Measurements from ENCODE around the gene RAB15. TPM values are rescaled to one million over a fixed set of nuclear protein-coding genes. Genes with fewer than 3 reads are reported as not detected.

Gene RAB15
- total RNA-seq, 1 donor from 2014 or later, result 13.8 TPM

DNA sequence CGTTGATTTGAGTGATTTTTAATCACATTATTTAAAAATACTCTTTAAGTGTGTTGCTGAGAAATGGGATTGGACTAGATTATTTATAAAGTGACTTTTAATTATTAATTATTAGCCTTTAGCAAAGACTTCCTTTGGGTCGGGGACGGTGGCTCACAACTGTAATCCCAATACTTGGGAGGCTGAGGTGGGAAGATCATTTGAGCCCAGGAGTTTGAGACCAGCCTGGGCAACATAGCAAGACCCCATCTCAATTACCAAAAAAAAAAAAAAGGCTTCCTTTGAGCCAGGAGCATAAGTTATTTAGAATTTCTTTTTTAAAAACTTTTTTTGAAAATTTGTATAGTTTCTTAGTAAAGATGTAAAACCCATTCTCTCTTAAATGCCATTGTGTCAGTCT lies 49.1 kb downstream of the RAB15 start:
- TF ChIP-seq, protein P1, sequence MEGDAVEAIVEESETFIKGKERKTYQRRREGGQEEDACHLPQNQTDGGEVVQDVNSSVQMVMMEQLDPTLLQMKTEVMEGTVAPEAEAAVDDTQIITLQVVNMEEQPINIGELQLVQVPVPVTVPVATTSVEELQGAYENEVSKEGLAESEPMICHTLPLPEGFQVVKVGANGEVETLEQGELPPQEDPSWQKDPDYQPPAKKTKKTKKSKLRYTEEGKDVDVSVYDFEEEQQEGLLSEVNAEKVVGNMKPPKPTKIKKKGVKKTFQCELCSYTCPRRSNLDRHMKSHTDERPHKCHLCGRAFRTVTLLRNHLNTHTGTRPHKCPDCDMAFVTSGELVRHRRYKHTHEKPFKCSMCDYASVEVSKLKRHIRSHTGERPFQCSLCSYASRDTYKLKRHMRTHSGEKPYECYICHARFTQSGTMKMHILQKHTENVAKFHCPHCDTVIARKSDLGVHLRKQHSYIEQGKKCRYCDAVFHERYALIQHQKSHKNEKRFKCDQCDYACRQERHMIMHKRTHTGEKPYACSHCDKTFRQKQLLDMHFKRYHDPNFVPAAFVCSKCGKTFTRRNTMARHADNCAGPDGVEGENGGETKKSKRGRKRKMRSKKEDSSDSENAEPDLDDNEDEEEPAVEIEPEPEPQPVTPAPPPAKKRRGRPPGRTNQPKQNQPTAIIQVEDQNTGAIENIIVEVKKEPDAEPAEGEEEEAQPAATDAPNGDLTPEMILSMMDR (IDR thresholded peaks at IDR 0.05), result no peak
- H3K27ac ChIP-seq, result no peak overlapping the region
- intact Hi-C loops (cut with DNase I), result no loop called here
- H3K27me3 ChIP-seq (ENCODE audit: low read depth), result no peaks in the 10 kb centered on the region
- H3K4me3 ChIP-seq, result no peak overlapping the region
- peaks cover 37% of the 10 kb centered on the region for H3K36me3 ChIP-seq
- ATAC-seq (no peak), DNase-seq (no peak)
- H3K9me3 ChIP-seq, result no peaks in the 10 kb centered on the region
- H3K4me1 ChIP-seq, result peaks cover 25% of the 10 kb centered on the region

DNA sequence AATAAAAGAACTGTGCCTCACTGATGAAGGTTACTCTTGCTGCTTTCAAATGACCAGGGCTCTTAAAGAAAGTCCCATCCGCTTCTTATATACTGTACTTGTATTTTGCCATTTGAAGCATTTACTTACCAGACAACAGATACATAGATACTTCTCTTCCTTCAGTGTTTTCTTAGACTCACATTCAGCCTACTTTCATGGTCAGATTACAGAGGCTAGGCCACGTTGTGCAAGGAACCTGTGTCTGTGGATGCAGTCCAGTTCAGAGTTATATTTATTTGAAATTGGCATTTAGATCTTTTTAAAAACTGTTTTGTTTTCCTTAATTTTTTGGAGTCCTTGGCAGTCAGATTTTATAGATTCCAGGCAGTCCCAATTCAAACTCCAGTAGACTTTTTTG lies 51.7 kb downstream of the RAB15 start:
- ATAC-seq, result no peak
- intact Hi-C loops (cut with DNase I), result no loop called here
- Histone ChIP-seq H3K27me3 (ENCODE audit: low read depth) (no peaks in the 10 kb centered on the region), H3K27ac (no peak overlapping the region), H3K4me3 (no peak overlapping the region), H3K4me1 (peaks cover 48% of the 10 kb centered on the region), H3K9me3 (no peaks in the 10 kb centered on the region), H3K36me3 (peaks cover 18% of the 10 kb centered on the region)
- no peak for DNase-seq
- TF ChIP-seq, protein P1 (IDR thresholded peaks at IDR 0.05), result no peak

DNA sequence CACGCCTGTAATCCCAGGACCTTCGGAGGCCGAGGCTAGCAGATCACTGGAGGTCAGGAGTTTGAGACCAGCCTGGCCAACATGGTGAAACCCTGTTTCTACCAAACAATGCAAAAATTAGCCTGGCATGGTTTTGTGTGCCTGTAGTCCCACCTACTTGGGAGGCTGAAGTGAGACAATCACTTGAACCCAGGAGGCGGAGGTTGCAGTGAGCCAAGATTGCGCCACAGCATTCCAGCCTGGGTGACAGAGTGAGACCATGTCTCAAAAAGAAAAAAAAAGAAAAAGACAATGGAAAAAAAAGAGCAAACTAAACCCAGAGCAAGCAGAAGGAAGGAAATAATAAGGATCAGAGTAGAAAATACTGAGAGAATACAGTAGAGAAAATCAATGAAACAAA lies 52.5 kb downstream of the RAB15 start:
- DNase-seq, result peak; percentile 58
- H3K4me3 ChIP-seq, result no peak overlapping the region
- ATAC-seq, result peak in 1 of 2 donors; percentile 63
- intact Hi-C loops (cut with DNase I), result no loop called here
- peaks cover 10% of the 10 kb centered on the region for H3K36me3 ChIP-seq
- no peak overlapping the region for H3K27ac ChIP-seq
- TF ChIP-seq, protein P1 (IDR thresholded peaks at IDR 0.05), result no peak
- no peaks in the 10 kb centered on the region for H3K9me3 ChIP-seq
- H3K4me1 ChIP-seq, result peaks cover 53% of the 10 kb centered on the region
- no peaks in the 10 kb centered on the region for H3K27me3 ChIP-seq (ENCODE audit: low read depth)

GRCh38 chr14:64919215-64919614 lies 52.9 kb downstream of the RAB15 start:
- no peak overlapping the region for H3K27ac ChIP-seq
- peaks cover 6% of the 10 kb centered on the region for H3K36me3 ChIP-seq
- intact Hi-C loops (cut with DNase I), result no loop called here
- ATAC-seq (no peak), DNase-seq (no peak)
- TF ChIP-seq, protein P1 (IDR thresholded peaks at IDR 0.05), result no peak
- no peak overlapping the region for H3K4me3 ChIP-seq
- H3K4me1 ChIP-seq, result peaks cover 53% of the 10 kb centered on the region
- H3K27me3 ChIP-seq (ENCODE audit: low read depth), result no peaks in the 10 kb centered on the region
- no peaks in the 10 kb centered on the region for H3K9me3 ChIP-seq

GRCh38 chr14:64918216-64918615 lies 53.9 kb downstream of the RAB15 start:
- H3K27me3 ChIP-seq (ENCODE audit: low read depth), result no peaks in the 10 kb centered on the region
- no peak overlapping the region for H3K4me3 ChIP-seq
- intact Hi-C loops (cut with DNase I), result no loop called here
- TF ChIP-seq, protein P1 (IDR thresholded peaks at IDR 0.05), result no peak
- H3K27ac ChIP-seq, result no peak overlapping the region
- H3K9me3 ChIP-seq, result no peaks in the 10 kb centered on the region
- peaks cover 57% of the 10 kb centered on the region for H3K4me1 ChIP-seq
- H3K36me3 ChIP-seq, result no peaks in the 10 kb centered on the region
- DNase-seq (no peak), ATAC-seq (no peak)

DNA sequence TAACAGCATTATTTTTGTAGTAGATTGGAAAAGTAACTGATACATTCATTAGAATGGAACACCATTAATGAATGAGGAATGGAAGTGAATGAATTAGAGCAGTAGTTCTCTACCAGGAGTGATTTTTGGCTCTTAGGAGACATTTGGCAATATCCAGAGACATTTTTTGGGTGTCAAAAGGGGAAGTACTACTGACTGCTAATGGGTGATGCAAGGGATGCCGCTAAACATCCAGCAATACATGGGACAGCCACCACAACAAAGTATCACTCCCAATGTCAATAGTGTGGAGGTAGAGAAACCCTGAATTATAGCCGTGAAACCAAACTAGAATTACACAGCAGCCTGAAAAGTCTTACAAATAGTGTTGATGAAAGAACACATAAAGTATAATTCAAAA lies 56.3 kb downstream of the RAB15 start:
- Histone ChIP-seq H3K27ac (no peak overlapping the region), H3K4me3 (no peak overlapping the region), H3K36me3 (no peaks in the 10 kb centered on the region), H3K27me3 (ENCODE audit: low read depth) (no peaks in the 10 kb centered on the region), H3K9me3 (no peaks in the 10 kb centered on the region), H3K4me1 (peaks cover 57% of the 10 kb centered on the region)
- TF ChIP-seq, protein P1 (IDR thresholded peaks at IDR 0.05), result no peak
- intact Hi-C loops (cut with DNase I), result no loop called here
- ATAC-seq (no peak), DNase-seq (no peak)

All from lower lobe of right lung (tissue), 2 donors.